Mucosa of descending colon (tissue), 3 donors: ENCODE data around the gene THSD8. TPM values are rescaled to one million over a fixed set of nuclear protein-coding genes. Genes with fewer than 3 reads are reported as not detected.
A peak's percentile ranks its signal among the peaks of the same experiment; 100 is the strongest.

ENCODE experiments used
- ATAC-seq: fragments of 200-7000 bp; cut with Tn5 transposase; one replicate; pipeline ENCODE4 v1.9.1; 2020; ENCODE audit warnings: mild to moderate bottlenecking, moderate library complexity
- DNase-seq, 3 donors: peaks; one replicate each; pipeline ENCODE4 v3.0.0-alpha.2; 2020
- H3K36me3 ChIP-seq: fragments of 200-600 bp; one replicate; pipeline ENCODE4 v1.8.0; 2021; ENCODE audit warnings: low read depth, mild to moderate bottlenecking
- H3K4me1 ChIP-seq: fragments of 200-600 bp; one replicate; pipeline ENCODE4 v1.8.0; 2021; ENCODE audit warnings: low read depth, mild to moderate bottlenecking
- H3K4me3 ChIP-seq: fragments of 200-600 bp; one replicate; pipeline ENCODE4 v1.8.0; 2021; ENCODE audit warnings: mild to moderate bottlenecking
- H3K9me3 ChIP-seq: fragments of 200-600 bp; one replicate; pipeline ENCODE4 v1.8.0; 2021; ENCODE audit warnings: mild to moderate bottlenecking
- CTCF ChIP-seq: fragments of 200-600 bp; IDR thresholded peaks from one replicate; pipeline ENCODE4 v1.8.0; 2022; ENCODE audit warnings: antibody characterized with exemption, mild to moderate bottlenecking
- intact Hi-C, 2 donors: fragments of 100-400 bp; cut with DNase I in 1 of 2; cut with micrococcal nuclease in 1 of 2; formaldehyde crosslinking; loops; one replicate each; pipeline versions ENCODE4 v1.11.0 to v1.11.1; 2022; cut with DNase I, micrococcal nuclease
- total RNA-seq, 3 donors: library from RNA; stranded (reverse); fragmentation: NEBNext Ultra II Directional in 2 of 3; extraction: Animal tissue kit (Norgen Biotek cat#: 25700) in 2 of 3; gene quantifications; one replicate each; pipeline versions ENCODE4 v1.2.1 to v1.2.4, GENCODE V29; 2021 to 2023
- donor health status: DM: no; HTN: no; CAD: no; lungs with moderate emphysema.
- donor health status: DM: no; HTN: no; CAD: no.
- donor health status: DM: no; HTN: yes; CAD: no.

The THSD8 gene
- total RNA-seq, 3 donors from 2014 or later, result 1.5 to 10.4 (median 2.7) TPM

GRCh38 chr19:12836529-12836863 is 34.6 kb downstream of the THSD8 start:
- Histone ChIP-seq H3K9me3 (no peaks in the 10 kb centered on the region), H3K4me3 (no peak overlapping the region), H3K4me1 (peaks cover 16% of the 10 kb centered on the region), H3K36me3 (no peaks in the 10 kb centered on the region)
- DNase-seq (no peak), ATAC-seq (no peak)
- intact Hi-C loops, result no loop called here
- no peak for TF ChIP-seq CTCF

GRCh38 chr19:12837225-12837624 is 35.4 kb downstream of the THSD8 start:
- intact Hi-C loops, result no loop called here
- no peaks in the 10 kb centered on the region for H3K36me3 ChIP-seq

GRCh38 chr19:12838182-12838885 is 36.5 kb downstream of the THSD8 start, which contains the start of gene MAST1:
Gene MAST1 (plus strand): TSS chr19:12838515. CDS start chr19:12838573, 58 bp downstream.
- Histone ChIP-seq H3K4me3 (no peak within 1 kb of the TSS), H3K4me1 (peaks cover 13% of the 10 kb centered on the region), H3K36me3 (no peaks in the 10 kb centered on the region), H3K9me3 (no peaks in the 10 kb centered on the region)
- TF ChIP-seq CTCF, result peak; percentile 46
- intact Hi-C loops, result no loop called here
- DNase-seq (peak; percentile 51 to 68 (median 52)), ATAC-seq (peak; percentile 79)

More at GRCh38 chr19:12837225-12837624, 35.4 kb downstream of the THSD8 start:
- peaks cover 16% of the 10 kb centered on the region for H3K4me1 ChIP-seq
- TF ChIP-seq CTCF, result no peak
- H3K9me3 ChIP-seq, result no peaks in the 10 kb centered on the region
- H3K4me3 ChIP-seq, result no peak overlapping the region
- DNase-seq (no peak), ATAC-seq (no peak)

- Histone ChIP-seq H3K4me3 (no peak overlapping the region), H3K4me1 (peaks cover 10% of the 10 kb centered on the region), H3K36me3 (no peaks in the 10 kb centered on the region), H3K9me3 (no peaks in the 10 kb centered on the region)
- ATAC-seq, result no peak
- no peak for TF ChIP-seq CTCF
- peak in 1 of 3 donors; percentile 47 for DNase-seq
- intact Hi-C loops, result no loop called here
These were observed 37.3 kb downstream of the THSD8 start for GRCh38 chr19:12838886-12839756.

- ATAC-seq, result peak; percentile 92
- intact Hi-C loops, result no loop called here
- H3K9me3 ChIP-seq, result no peaks in the 10 kb centered on the region
- no peak for TF ChIP-seq CTCF
- no peaks in the 10 kb centered on the region for H3K36me3 ChIP-seq
- H3K4me3 ChIP-seq, result no peak overlapping the region
- peaks cover 10% of the 10 kb centered on the region for H3K4me1 ChIP-seq
- DNase-seq, result peak; percentile 83 to 89 (median 87)
These were observed 38.5 kb downstream of the THSD8 start for GRCh38 chr19:12840091-12841079.
